Measurements from ENCODE around the gene FHIT. TPM values are rescaled to one million over a fixed set of nuclear protein-coding genes. Genes with fewer than 3 reads are reported as not detected.

FHIT gene
- total RNA-seq, 1 donor from 2014 or later, result 16.1 TPM

DNA sequence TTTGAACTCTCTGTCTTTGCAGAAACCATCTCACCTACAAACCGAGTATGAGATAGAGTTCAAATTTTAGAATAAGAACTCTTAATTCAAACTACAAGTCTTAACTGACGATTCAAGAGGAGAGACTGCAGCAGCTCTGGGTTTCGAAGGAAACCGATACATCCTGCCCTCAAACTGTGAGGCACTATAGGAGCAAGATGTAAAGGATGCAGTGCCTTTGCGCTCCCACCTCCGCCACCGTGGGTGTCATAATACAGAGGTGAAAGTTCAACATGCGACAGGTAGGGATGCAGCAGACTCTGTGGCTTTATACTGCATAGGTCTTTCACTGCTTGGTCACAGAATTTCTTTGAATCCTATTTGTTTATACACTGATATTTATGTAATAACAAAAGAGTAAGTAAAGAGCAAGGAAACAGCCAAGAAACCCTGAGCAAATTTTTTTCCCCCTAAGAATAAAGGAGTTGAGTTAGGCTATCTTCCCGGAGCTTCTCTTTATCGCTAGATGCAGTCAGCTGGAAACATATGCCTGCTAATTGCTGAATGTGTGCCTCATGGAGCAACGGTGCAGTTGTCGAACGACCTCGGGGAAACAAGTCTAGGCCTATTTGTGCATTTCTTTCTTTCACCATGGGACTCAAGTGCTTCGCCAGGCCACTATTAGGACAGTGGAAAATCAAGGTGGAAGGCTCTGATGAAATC, 1103.9 kb downstream of the FHIT start:
- DNase-seq (ENCODE audit: low spot score, unreplicated experiment), result no peak
- H3K9me3 Mint-ChIP-seq (ENCODE audit: low read depth), result no peaks in the 10 kb centered on the region
- no peaks in the 10 kb centered on the region for H3K27me3 Mint-ChIP-seq
- TF ChIP-seq, protein P1, sequence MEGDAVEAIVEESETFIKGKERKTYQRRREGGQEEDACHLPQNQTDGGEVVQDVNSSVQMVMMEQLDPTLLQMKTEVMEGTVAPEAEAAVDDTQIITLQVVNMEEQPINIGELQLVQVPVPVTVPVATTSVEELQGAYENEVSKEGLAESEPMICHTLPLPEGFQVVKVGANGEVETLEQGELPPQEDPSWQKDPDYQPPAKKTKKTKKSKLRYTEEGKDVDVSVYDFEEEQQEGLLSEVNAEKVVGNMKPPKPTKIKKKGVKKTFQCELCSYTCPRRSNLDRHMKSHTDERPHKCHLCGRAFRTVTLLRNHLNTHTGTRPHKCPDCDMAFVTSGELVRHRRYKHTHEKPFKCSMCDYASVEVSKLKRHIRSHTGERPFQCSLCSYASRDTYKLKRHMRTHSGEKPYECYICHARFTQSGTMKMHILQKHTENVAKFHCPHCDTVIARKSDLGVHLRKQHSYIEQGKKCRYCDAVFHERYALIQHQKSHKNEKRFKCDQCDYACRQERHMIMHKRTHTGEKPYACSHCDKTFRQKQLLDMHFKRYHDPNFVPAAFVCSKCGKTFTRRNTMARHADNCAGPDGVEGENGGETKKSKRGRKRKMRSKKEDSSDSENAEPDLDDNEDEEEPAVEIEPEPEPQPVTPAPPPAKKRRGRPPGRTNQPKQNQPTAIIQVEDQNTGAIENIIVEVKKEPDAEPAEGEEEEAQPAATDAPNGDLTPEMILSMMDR (IDR thresholded peaks at IDR 0.05; ENCODE audit: unreplicated experiment), result no peak
- no peak overlapping the region for H3K27ac Mint-ChIP-seq
- H3K4me3 Mint-ChIP-seq (ENCODE audit: low read depth), result no peak overlapping the region
- H3K36me3 Mint-ChIP-seq (ENCODE audit: insufficient read depth), result no peaks in the 10 kb centered on the region
- peaks cover 1% of the 10 kb centered on the region for H3K4me1 Mint-ChIP-seq (ENCODE audit: low read depth)

DNA sequence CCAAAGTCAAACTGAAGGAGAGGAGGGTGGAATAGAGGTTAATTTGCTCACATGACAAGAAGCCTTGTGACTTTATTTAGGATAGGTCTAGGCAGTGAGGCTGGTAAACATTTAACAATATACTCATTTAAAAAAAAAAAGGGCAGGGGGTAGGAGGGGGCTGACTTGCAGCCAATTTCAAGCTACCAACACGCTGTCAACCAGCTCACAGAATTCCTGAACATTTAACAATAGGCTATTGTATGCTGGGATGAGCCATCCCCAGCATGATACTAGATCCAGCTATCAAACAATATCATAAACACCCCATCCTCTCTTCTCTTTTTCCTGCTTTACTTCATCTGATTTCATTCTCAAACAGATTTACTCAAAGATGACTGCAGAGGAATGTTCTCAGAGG, 1105.1 kb downstream of the FHIT start:
- no peak overlapping the region for H3K4me3 Mint-ChIP-seq (ENCODE audit: low read depth)
- H3K27ac Mint-ChIP-seq, result no peak overlapping the region
- TF ChIP-seq, protein P1 (IDR thresholded peaks at IDR 0.05; ENCODE audit: unreplicated experiment), result no peak
- H3K27me3 Mint-ChIP-seq, result no peaks in the 10 kb centered on the region
- H3K36me3 Mint-ChIP-seq (ENCODE audit: insufficient read depth), result no peaks in the 10 kb centered on the region
- peaks cover 4% of the 10 kb centered on the region for H3K4me1 Mint-ChIP-seq (ENCODE audit: low read depth)
- no peak for DNase-seq (ENCODE audit: low spot score, unreplicated experiment)
- no peaks in the 10 kb centered on the region for H3K9me3 Mint-ChIP-seq (ENCODE audit: low read depth)

DNA sequence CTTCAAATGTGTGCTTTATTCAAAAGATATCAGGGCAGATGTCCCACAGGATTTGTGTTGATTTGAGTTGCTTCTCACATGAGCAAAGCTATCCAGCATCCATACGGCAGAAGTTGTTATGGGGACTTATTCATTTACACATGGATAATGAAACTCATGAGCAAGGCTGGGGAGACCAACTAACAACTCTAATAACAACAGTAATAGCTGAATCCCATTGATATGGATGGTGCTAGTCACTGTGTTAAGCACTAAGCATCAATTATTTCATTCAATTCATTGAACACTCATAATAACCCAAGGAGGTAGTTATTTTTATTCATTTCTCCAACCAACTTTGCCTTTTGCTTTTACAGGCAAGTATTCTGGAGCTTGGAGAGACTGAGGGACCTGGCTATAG, 1107.2 kb downstream of the FHIT start:
- Mint-ChIP-seq H3K4me1 (ENCODE audit: low read depth) (peaks cover 4% of the 10 kb centered on the region), H3K36me3 (ENCODE audit: insufficient read depth) (no peaks in the 10 kb centered on the region), H3K4me3 (ENCODE audit: low read depth) (no peak overlapping the region), H3K27ac (no peak overlapping the region), H3K9me3 (ENCODE audit: low read depth) (no peaks in the 10 kb centered on the region), H3K27me3 (no peaks in the 10 kb centered on the region)
- DNase-seq (ENCODE audit: low spot score, unreplicated experiment), result no peak
- TF ChIP-seq, protein P1 (IDR thresholded peaks at IDR 0.05; ENCODE audit: unreplicated experiment), result no peak

DNA sequence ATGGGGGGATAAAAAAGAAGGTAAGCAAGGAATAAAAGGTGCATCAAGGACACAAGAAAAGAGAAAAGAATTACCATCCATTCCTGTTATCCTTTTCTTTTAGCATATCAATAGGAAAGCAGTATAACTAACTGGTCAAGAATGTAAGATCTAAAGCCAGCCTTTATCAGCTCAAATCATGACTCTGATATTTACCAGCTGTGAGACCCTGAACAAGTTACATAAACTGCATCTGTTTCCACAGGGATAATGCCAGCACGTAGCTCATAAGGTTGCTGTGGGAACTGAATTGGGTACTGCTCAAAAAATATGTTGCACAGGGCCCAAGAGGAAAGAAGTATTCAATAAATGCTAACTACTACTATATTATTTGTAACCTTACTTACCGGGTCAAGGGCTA, 1109.2 kb downstream of the FHIT start:
- no peak overlapping the region for H3K27ac Mint-ChIP-seq
- H3K4me3 Mint-ChIP-seq (ENCODE audit: low read depth), result no peak overlapping the region
- H3K9me3 Mint-ChIP-seq (ENCODE audit: low read depth), result no peaks in the 10 kb centered on the region
- no peaks in the 10 kb centered on the region for H3K27me3 Mint-ChIP-seq
- TF ChIP-seq, protein P1 (IDR thresholded peaks at IDR 0.05; ENCODE audit: unreplicated experiment), result no peak
- no peaks in the 10 kb centered on the region for H3K36me3 Mint-ChIP-seq (ENCODE audit: insufficient read depth)
- no peak for DNase-seq (ENCODE audit: low spot score, unreplicated experiment)
- peaks cover 9% of the 10 kb centered on the region for H3K4me1 Mint-ChIP-seq (ENCODE audit: low read depth)

DNA sequence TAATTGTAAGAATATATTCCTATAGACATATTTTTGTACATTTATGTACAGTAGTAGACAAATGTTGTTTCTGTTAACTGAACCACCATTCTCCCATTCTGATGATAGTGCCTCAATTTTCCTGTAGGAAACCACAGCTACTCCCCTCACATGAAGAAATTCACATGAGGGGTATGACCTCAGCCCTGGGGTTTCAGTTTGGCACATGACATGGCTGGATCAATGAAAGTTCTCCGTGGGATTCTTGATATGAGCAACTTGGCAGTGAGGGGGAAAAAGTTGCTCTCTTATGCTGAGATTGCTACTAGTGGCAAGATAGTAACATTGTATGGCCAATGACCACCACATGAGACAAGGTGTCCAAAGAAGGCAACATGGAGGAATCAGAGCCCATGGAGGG, 1111.1 kb downstream of the FHIT start:
- Mint-ChIP-seq H3K36me3 (ENCODE audit: insufficient read depth) (no peaks in the 10 kb centered on the region), H3K4me3 (ENCODE audit: low read depth) (no peak overlapping the region), H3K27me3 (no peaks in the 10 kb centered on the region), H3K4me1 (ENCODE audit: low read depth) (peaks cover 13% of the 10 kb centered on the region), H3K9me3 (ENCODE audit: low read depth) (no peaks in the 10 kb centered on the region), H3K27ac (no peak overlapping the region)
- TF ChIP-seq, protein P1 (IDR thresholded peaks at IDR 0.05; ENCODE audit: unreplicated experiment), result no peak
- DNase-seq (ENCODE audit: low spot score, unreplicated experiment), result no peak
